Measurements from ENCODE around the gene TMEM164. TPM values are rescaled to one million over a fixed set of nuclear protein-coding genes. Genes with fewer than 3 reads are reported as not detected.
"Not testable (repeated sequence)": the region's sequence is repeated elsewhere in the genome, so short reads cannot be mapped to it uniquely, and the experiment has no call there.

TMEM164 gene
- total RNA-seq, 2 donors from 2014 or later, result 31.8 to 35.2 TPM

DNA sequence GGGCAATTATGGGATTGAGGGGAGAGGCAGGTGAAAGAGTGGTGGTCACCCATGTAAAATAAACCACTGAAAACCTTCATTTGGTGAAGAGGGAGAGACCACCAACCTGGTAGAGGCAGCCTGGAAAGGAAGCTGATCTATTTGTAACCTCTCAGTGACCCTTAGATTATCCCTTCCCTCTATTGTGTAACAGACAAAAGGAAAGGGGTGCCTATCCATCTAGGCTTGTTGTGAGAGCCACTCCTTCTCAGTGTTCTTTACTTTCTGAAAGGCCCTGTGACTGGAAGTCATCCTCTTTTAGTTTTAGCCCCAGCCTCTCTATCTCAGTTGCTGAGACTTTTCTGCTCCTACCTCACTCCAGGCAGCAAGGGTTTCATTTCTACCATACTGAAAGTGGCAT lies 142.4 kb downstream of the TMEM164 start:
- no peak for DNase-seq
- no peak for ATAC-seq
- intact Hi-C loops (cut with DNase I), result loop anchor here in 1 of 2 donors (5.0 to 10.0 kb wide), 2 partner anchors 141 to 228 kb away; partner anchors contain the start of gene TMEM164

DNA sequence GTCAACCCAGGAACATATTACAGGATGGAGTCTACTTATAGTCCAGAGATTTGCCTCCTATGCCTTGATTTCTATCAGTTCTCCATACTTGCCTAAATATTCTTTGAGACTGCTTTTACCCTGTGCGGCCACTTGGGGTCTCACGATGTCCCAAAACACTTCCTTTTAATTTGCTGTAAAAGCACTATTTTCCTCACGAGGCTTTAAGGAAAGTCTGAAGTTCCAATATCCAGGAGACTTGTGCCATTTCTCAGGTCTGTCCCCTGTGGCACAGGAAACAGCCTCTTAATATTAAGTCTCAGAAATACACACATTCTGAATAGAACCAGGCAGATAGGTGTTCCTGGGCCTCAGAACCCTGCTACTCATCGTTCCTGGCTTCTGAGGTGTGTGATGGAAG lies 142.9 kb downstream of the TMEM164 start:
- intact Hi-C loops (cut with DNase I), result loop anchor here in 1 of 2 donors (5.0 to 10.0 kb wide), 2 partner anchors 141 to 229 kb away; partner anchors contain the start of gene TMEM164
- ATAC-seq (peak in 1 of 2 donors; percentile 54), DNase-seq (no peak)

- no peak for DNase-seq
These were observed 143.6 kb downstream of the TMEM164 start for GRCh38 chrX:110146521-110146920.

GRCh38 chrX:110153244-110153643 lies 150.3 kb downstream of the TMEM164 start:
- intact Hi-C loops (cut with DNase I), result no loop called here
- ATAC-seq (no peak), DNase-seq (no peak)

More at GRCh38 chrX:110146521-110146920, 143.6 kb downstream of the TMEM164 start:
- peak; percentile 56 to 80 for ATAC-seq
- intact Hi-C loops (cut with DNase I), result loop anchor here in 1 of 2 donors (5.0 to 10.0 kb wide), 2 partner anchors 142 to 229 kb away; partner anchors contain the start of gene TMEM164

DNA sequence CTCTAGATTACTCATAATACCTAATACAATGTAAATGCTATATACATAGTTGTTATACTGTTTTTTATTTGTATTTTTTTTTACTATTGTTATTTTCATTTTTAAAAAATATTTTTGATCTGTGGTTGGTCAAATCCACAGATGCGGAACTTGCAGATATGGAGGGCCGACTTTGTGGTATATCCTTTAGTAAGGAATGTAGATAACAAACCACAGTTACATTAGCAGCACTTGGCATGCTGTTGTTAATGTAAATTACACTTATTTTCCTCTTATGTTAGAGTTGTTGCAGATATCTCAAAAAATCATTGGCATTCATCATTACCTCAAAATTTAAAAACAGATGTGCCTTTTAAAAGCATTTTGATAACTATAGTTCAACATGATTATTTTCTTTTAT lies 151.0 kb downstream of the TMEM164 start:
- intact Hi-C loops (cut with DNase I), result no loop called here
- ATAC-seq (no peak), DNase-seq (no peak)

- ATAC-seq; intact Hi-C loops (cut with DNase I); DNase-seq: not testable (repeated sequence)
These were observed 151.4 kb downstream of the TMEM164 start for GRCh38 chrX:110154328-110154727.

DNA sequence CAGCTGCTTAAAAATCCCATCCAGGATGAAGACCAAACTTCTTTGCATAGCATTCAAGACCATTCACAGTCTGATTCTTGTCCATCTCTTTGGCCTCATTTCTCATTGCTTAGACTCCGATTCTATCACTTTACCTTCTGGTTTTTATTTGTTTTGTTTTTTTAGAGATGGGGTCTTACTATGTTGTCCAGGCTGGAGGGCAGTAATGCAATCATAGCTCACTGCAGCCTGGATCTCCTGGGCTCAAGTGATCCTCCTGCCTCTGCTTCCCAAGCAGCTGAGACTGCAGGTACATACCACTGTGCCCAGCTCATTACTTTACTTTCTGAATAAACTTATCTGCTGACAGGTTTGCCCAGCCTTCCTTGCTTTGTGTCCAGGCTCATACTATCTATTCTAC lies 152.8 kb downstream of the TMEM164 start:
- DNase-seq (no peak), ATAC-seq (no peak)
- intact Hi-C loops (cut with DNase I), result loop anchor here in 1 of 2 donors (5.0 kb wide), 1 partner anchor 257 kb away; no protein-coding TSS in a partner anchor

DNA sequence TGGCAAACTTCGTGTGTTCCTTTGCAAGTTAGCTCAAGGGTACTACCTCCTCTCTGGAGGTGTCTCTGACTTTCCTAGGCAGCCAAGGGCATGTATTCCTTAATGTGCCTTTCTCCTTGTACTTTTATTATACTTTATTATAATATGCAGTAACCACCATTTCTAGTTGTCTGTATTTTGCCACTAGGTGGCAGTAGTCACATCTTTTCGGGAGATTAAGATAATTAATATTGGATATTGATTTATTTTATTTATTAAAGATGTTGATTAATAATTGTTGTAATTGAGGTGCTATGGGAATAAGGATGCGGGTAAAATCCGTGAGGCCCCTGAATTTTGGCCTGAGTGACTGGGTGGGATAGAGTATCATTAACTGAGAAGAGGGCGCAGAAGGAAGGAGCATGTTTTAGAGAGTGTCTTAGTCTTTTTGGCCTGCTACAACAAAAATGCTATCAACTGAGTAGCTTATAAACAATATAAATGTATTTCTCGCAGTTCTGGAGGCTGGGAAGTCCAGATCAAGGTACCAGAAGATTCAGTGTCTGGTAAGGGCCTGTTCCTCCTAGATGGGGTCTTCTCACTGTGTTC lies 153.3 kb downstream of the TMEM164 start:
- no peak for ATAC-seq
- intact Hi-C loops (cut with DNase I), result loop anchor here in 1 of 2 donors (5.0 kb wide), 1 partner anchor 256 kb away; no protein-coding TSS in a partner anchor
- DNase-seq, result no peak

GRCh38 chrX:110157444-110157843 lies 154.5 kb downstream of the TMEM164 start:
- DNase-seq (no peak), ATAC-seq (no peak)
- intact Hi-C loops (cut with DNase I), result loop anchor here in 1 of 2 donors (5.0 kb wide), 1 partner anchor 255 kb away; no protein-coding TSS in a partner anchor

- no peak for DNase-seq
- intact Hi-C loops (cut with DNase I), result loop anchor here in 1 of 2 donors (5.0 kb wide), 1 partner anchor 253 kb away; no protein-coding TSS in a partner anchor
- no peak for ATAC-seq
These were observed 156.3 kb downstream of the TMEM164 start for GRCh38 chrX:110159235-110159634.

- no peak for ATAC-seq
- no peak for DNase-seq
- intact Hi-C loops (cut with DNase I), result loop anchor here (1.0 to 10.0 kb wide), 3 partner anchors 165 to 252 kb away; no protein-coding TSS in a partner anchor
These were observed 157.0 kb downstream of the TMEM164 start for GRCh38 chrX:110159865-110160264.

- ATAC-seq (no peak), DNase-seq (no peak)
- intact Hi-C loops (cut with DNase I), result loop anchor here in 1 of 2 donors (10.0 kb wide), 1 partner anchor 163 kb away; no protein-coding TSS in a partner anchor
These were observed 158.4 kb downstream of the TMEM164 start for GRCh38 chrX:110161361-110161686.

GRCh38 chrX:110162131-110162530 lies 159.2 kb downstream of the TMEM164 start:
- no peak for ATAC-seq
- intact Hi-C loops (cut with DNase I), result loop anchor here in 1 of 2 donors (10.0 kb wide), 1 partner anchor 163 kb away; no protein-coding TSS in a partner anchor
- DNase-seq, result no peak

DNA sequence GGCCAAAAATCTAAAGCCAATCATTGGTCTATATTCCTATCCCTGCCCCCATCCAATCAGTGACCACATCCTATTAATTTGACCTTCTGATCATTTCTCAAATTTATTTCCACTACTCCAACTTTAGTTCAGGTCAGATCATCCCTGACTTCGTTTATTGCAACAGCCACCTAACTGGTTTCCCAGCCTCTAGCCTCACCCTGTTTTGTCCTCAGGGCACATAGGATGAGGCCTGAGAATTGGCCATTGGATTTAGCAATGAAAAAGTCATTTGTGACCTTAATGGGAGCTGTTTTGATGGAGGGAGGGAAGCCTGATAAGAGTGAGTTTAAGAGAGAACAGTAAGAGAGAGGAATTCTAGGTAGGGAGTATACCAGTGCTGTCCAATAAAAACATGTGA lies 160.0 kb downstream of the TMEM164 start:
- DNase-seq (no peak), ATAC-seq (no peak)
- intact Hi-C loops (cut with DNase I), result loop anchor here in 1 of 2 donors (10.0 kb wide), 1 partner anchor 162 kb away; no protein-coding TSS in a partner anchor

DNA sequence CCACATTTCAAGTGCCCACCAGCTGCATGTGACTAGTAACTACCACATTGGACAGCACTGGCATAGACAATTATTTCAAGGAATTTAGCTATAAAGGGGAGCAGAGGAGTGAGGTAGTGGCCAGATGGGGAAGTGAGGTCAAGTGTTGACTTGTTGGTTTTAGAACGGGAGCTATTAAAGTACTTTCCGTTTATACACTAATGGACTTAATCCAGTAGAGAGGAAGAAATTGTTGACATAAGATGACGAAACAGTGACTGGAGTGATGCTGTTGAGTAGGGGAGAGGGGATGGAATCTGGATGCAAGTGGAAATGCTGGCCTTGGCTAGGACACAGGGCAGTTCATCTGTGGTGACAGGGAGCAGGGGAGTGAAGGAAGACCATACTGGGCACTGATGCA lies 160.6 kb downstream of the TMEM164 start:
- intact Hi-C loops (cut with DNase I), result loop anchor here in 1 of 2 donors (10.0 kb wide), 1 partner anchor 161 kb away; no protein-coding TSS in a partner anchor
- ATAC-seq (no peak), DNase-seq (no peak)

GRCh38 chrX:110167952-110168451 lies 165.1 kb downstream of the TMEM164 start:
- DNase-seq (no peak), ATAC-seq (peak in 1 of 2 donors; percentile 21)
- intact Hi-C loops (cut with DNase I), result loop anchor here in 1 of 2 donors (10.0 kb wide), 1 partner anchor 157 kb away; no protein-coding TSS in a partner anchor

DNA sequence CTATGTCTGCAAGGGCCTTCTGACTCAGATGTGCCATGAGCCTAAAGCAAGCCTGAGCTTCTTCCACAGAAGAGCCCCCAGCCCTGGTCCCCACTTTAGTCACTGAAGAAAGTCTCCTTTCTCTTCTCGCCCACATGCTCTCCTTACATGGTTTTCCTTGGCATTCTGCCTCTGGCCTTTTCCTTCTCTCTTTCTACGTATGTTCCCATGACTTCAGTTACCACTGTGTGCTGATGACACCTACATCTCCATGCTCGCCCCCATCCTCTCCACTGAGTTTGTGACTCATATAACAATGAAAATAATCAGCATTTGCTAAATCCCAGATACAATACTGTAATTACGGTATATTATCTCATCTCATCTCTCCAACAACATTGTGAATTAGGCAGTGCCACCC lies 165.7 kb downstream of the TMEM164 start:
- DNase-seq (no peak), ATAC-seq (no peak)
- intact Hi-C loops (cut with DNase I), result loop anchor here in 1 of 2 donors (10.0 kb wide), 1 partner anchor 156 kb away; no protein-coding TSS in a partner anchor

DNA sequence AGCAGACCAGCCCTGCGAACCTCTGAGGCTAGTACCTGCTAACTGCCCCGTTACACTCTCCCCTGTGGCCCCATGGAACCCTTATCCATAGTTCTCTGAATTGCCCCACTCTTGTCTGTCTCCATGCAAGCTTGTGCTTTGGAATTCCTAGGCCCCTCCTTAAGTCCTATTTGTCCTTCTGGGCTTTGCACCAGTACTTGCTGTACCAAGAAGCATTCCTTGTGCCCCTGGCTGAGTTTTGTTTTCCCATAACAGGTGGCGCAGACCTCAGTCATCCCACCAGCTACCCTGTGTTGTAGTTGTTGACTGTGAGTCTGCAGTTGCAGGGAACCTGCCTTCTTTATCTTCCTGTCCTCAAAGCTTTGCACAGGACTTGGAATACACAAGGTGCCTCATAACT lies 167.1 kb downstream of the TMEM164 start:
- intact Hi-C loops (cut with DNase I), result no loop called here
- DNase-seq, result no peak
- no peak for ATAC-seq

- ATAC-seq (no peak), DNase-seq (no peak)
- intact Hi-C loops (cut with DNase I), result no loop called here
These were observed 168.5 kb downstream of the TMEM164 start for GRCh38 chrX:110171442-110171841.

- DNase-seq (no peak), ATAC-seq (no peak)
- intact Hi-C loops (cut with DNase I), result no loop called here
These were observed 169.3 kb downstream of the TMEM164 start for GRCh38 chrX:110172215-110172614.

All from left cardiac atrium (tissue), 4 donors.